Measurements from ENCODE around the gene KCNA10. TPM values are rescaled to one million over a fixed set of nuclear protein-coding genes. Genes with fewer than 3 reads are reported as not detected.
A peak's percentile ranks its signal among the peaks of the same experiment; 100 is the strongest.

KCNA10 gene
- total RNA-seq, 1 donor from 2014 or later = not detected

GRCh38 chr1:110525249-110525595, 6.2 kb upstream of the KCNA10 start:
- no peak for TF ChIP-seq CTCF (IDR thresholded peaks at IDR 0.05; ENCODE audit: partially characterized antibody, unreplicated experiment)
- H3K4me1 Mint-ChIP-seq (ENCODE audit: low read depth, unreplicated experiment) = peaks cover 18% of the 10 kb centered on the region
- peaks cover 5% of the 10 kb centered on the region for H3K27me3 Mint-ChIP-seq (ENCODE audit: unreplicated experiment)
- no peak for DNase-seq
- no peak overlapping the region for H3K4me3 Mint-ChIP-seq (ENCODE audit: unreplicated experiment)
- H3K27ac Mint-ChIP-seq (ENCODE audit: unreplicated experiment) = no peak overlapping the region
- peaks cover 1% of the 10 kb centered on the region for H3K9me3 Mint-ChIP-seq (ENCODE audit: unreplicated experiment)
- no peaks in the 10 kb centered on the region for H3K36me3 Mint-ChIP-seq (ENCODE audit: unreplicated experiment)

GRCh38 chr1:110524311-110525248, 5.6 kb upstream of the KCNA10 start:
- no peak overlapping the region for H3K27ac Mint-ChIP-seq (ENCODE audit: unreplicated experiment)
- no peaks in the 10 kb centered on the region for H3K36me3 Mint-ChIP-seq (ENCODE audit: unreplicated experiment)
- peaks cover 4% of the 10 kb centered on the region for H3K27me3 Mint-ChIP-seq (ENCODE audit: unreplicated experiment)
- TF ChIP-seq CTCF (IDR thresholded peaks at IDR 0.05; ENCODE audit: partially characterized antibody, unreplicated experiment) = peak; percentile 82
- no peak overlapping the region for H3K4me3 Mint-ChIP-seq (ENCODE audit: unreplicated experiment)
- H3K4me1 Mint-ChIP-seq (ENCODE audit: low read depth, unreplicated experiment) = peaks cover 18% of the 10 kb centered on the region
- peak; percentile 74 for DNase-seq
- H3K9me3 Mint-ChIP-seq (ENCODE audit: unreplicated experiment) = peaks cover 1% of the 10 kb centered on the region

GRCh38 chr1:110523011-110523410, 4.0 kb upstream of the KCNA10 start:
- Mint-ChIP-seq H3K4me3 (ENCODE audit: unreplicated experiment) (no peak overlapping the region), H3K27ac (ENCODE audit: unreplicated experiment) (no peak overlapping the region), H3K9me3 (ENCODE audit: unreplicated experiment) (peaks cover 1% of the 10 kb centered on the region), H3K27me3 (ENCODE audit: unreplicated experiment) (peaks cover 4% of the 10 kb centered on the region), H3K4me1 (ENCODE audit: low read depth, unreplicated experiment) (peaks cover 15% of the 10 kb centered on the region), H3K36me3 (ENCODE audit: unreplicated experiment) (no peaks in the 10 kb centered on the region)
- no peak for DNase-seq
- TF ChIP-seq CTCF (IDR thresholded peaks at IDR 0.05; ENCODE audit: partially characterized antibody, unreplicated experiment) = no peak

- Mint-ChIP-seq H3K27ac (ENCODE audit: unreplicated experiment) (no peak overlapping the region), H3K9me3 (ENCODE audit: unreplicated experiment) (peaks cover 1% of the 10 kb centered on the region), H3K27me3 (ENCODE audit: unreplicated experiment) (peaks cover 7% of the 10 kb centered on the region), H3K36me3 (ENCODE audit: unreplicated experiment) (peaks cover 4% of the 10 kb centered on the region), H3K4me3 (ENCODE audit: unreplicated experiment) (no peak overlapping the region), H3K4me1 (ENCODE audit: low read depth, unreplicated experiment) (peaks cover 12% of the 10 kb centered on the region)
- DNase-seq = no peak
- TF ChIP-seq CTCF (IDR thresholded peaks at IDR 0.05; ENCODE audit: partially characterized antibody, unreplicated experiment) = no peak
These were observed 3.6 kb upstream of the KCNA10 start for GRCh38 chr1:110522560-110522959.

GRCh38 chr1:110520827-110521226, 1.9 kb upstream of the KCNA10 start:
- peaks cover 10% of the 10 kb centered on the region for H3K4me1 Mint-ChIP-seq (ENCODE audit: low read depth, unreplicated experiment)
- no peak for TF ChIP-seq CTCF (IDR thresholded peaks at IDR 0.05; ENCODE audit: partially characterized antibody, unreplicated experiment)

More at GRCh38 chr1:110520827-110521226, 1.9 kb upstream of the KCNA10 start:
- Mint-ChIP-seq H3K9me3 (ENCODE audit: unreplicated experiment) (peaks cover 3% of the 10 kb centered on the region), H3K36me3 (ENCODE audit: unreplicated experiment) (peaks cover 8% of the 10 kb centered on the region), H3K4me3 (ENCODE audit: unreplicated experiment) (no peak overlapping the region), H3K27ac (ENCODE audit: unreplicated experiment) (no peak overlapping the region), H3K27me3 (ENCODE audit: unreplicated experiment) (peaks cover 8% of the 10 kb centered on the region)
- DNase-seq = no peak
